Measurements from ENCODE around the gene DPH5.
"Not testable (repeated sequence)": the region's sequence is repeated elsewhere in the genome, so short reads cannot be mapped to it uniquely, and the experiment has no call there.

The DPH5 gene

DNA sequence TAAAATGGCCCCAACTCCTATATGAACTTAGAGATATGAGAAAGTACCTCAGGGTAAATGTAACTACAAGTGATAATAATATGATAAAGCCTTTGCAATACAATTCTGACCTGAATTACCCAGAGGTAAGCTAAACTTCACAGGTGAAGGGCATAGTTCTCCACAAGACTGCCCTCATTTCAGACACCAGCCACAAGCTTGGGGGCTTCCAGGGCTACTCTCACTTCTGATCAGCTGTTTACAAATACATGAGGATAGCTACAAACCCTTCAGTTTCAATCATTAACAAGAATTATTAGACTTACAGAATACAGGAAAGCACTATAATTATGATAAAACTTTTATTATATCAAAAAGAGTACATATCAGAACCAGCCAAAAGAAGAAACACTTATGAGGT lies 18.7 kb upstream of the DPH5 start:
- peaks cover 26% of the 10 kb centered on the region for H3K36me3 ChIP-seq (ENCODE audit: insufficient read depth, insufficient read length, low read length)
- no peak for TF ChIP-seq ZNF274 (IDR thresholded peaks at IDR 0.05; ENCODE audit: low read depth, low read length)
- no peak for TF ChIP-seq SUZ12 (IDR thresholded peaks at IDR 0.05; ENCODE audit: extremely low read depth, insufficient read depth, insufficient read length)

DNA sequence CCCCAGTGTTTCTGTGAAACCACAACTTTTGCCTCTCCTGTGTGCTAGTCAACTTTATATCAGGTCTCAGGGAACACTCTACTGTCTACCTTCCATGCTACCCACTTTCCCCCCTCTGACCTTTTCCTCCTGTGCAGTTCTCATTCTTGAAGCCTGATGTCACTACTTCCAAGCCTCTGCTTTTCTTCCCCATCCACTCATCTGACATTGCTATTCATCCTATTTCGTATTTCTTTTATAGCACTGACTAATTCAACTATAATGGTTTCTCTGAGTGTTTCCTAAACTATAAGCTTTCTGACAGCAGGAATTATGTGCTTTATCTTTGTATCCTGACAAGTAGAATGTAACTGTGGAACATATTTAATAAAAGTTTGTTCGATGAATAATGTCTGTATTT lies 18.2 kb upstream of the DPH5 start:
- no peak for TF ChIP-seq ZNF274 (IDR thresholded peaks at IDR 0.05; ENCODE audit: low read depth, low read length)
- no peak for DNase-seq (ENCODE audit: low read depth, low spot score)
- Histone ChIP-seq H3K4me3 (ENCODE audit: insufficient read length, low read depth) (no peak overlapping the region), H3K36me3 (ENCODE audit: insufficient read depth, insufficient read length, low read length) (peaks cover 28% of the 10 kb centered on the region), H3K27me3 (ENCODE audit: insufficient read depth, insufficient read length) (no peaks in the 10 kb centered on the region), H3K9ac (ENCODE audit: insufficient read length, low read depth) (no peak overlapping the region), H3K4me1 (ENCODE audit: insufficient read depth, insufficient read length) (no peaks in the 10 kb centered on the region), H3K9me3 (ENCODE audit: insufficient read depth, low read length) (peaks cover 31% of the 10 kb centered on the region)

More for the DNA sequence above, 18.7 kb upstream of the DPH5 start:
- no peaks in the 10 kb centered on the region for H3K27me3 ChIP-seq (ENCODE audit: insufficient read depth, insufficient read length)
- peaks cover 26% of the 10 kb centered on the region for H3K9me3 ChIP-seq (ENCODE audit: insufficient read depth, low read length)
- H3K9ac ChIP-seq (ENCODE audit: insufficient read length, low read depth): no peak overlapping the region
- H3K4me1 ChIP-seq (ENCODE audit: insufficient read depth, insufficient read length): no peaks in the 10 kb centered on the region
- no peak overlapping the region for H3K4me3 ChIP-seq (ENCODE audit: insufficient read length, low read depth)
- DNase-seq (ENCODE audit: low read depth, low spot score): no peak

DNA sequence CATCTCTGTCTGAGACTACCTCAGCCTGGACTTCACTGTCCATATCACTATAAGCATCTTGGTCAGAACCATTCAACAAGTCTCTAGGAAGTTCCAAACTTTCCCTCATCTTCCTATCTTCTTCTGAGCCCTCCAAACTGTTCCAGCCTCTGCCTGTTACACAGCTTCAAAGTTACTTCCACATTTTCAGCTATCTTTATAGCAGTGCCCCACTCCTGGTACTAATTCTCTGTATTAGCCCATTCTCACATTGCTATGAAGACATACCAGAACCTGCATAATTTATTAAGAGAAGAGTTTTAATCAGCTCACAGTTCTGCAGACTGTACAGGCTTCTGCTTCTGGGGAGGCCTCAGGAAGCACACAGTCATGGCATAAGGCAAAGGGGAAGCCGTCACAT lies 15.7 kb upstream of the DPH5 start:
- Histone ChIP-seq H3K27me3 (ENCODE audit: insufficient read depth, insufficient read length) (no peaks in the 10 kb centered on the region), H3K9ac (ENCODE audit: insufficient read length, low read depth) (no peak overlapping the region), H3K9me3 (ENCODE audit: insufficient read depth, low read length) (peaks cover 41% of the 10 kb centered on the region), H3K4me1 (ENCODE audit: insufficient read depth, insufficient read length) (no peaks in the 10 kb centered on the region), H3K4me3 (ENCODE audit: insufficient read length, low read depth) (no peak overlapping the region), H3K36me3 (ENCODE audit: insufficient read depth, insufficient read length, low read length) (peaks cover 42% of the 10 kb centered on the region)
- DNase-seq (ENCODE audit: low read depth, low spot score): no peak
- no peak for TF ChIP-seq SUZ12 (IDR thresholded peaks at IDR 0.05; ENCODE audit: extremely low read depth, insufficient read depth, insufficient read length)

DNA sequence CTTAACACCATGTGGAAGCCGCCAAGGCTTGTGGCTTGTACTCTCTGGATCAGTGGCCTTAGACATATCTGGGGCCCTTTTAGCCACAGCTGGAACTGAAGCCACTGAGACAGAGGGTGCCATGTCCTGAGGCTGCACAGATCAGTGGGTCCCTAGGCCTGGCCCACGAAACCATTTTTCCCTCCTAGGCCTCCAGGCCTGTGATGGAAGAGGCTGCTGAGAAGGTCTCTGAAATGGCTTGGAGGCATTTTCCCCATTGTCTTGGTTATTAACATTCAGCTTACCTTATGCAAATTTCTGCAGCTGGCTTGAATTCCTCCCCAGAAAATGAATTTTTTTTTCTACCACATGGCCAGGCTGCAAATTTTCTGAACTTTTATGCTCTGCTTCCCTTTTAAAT lies 15.1 kb upstream of the DPH5 start:
- Histone ChIP-seq H3K9me3 (ENCODE audit: insufficient read depth, low read length) (peaks cover 41% of the 10 kb centered on the region), H3K9ac (ENCODE audit: insufficient read length, low read depth) (no peak overlapping the region), H3K36me3 (ENCODE audit: insufficient read depth, insufficient read length, low read length) (peaks cover 42% of the 10 kb centered on the region)

DNA sequence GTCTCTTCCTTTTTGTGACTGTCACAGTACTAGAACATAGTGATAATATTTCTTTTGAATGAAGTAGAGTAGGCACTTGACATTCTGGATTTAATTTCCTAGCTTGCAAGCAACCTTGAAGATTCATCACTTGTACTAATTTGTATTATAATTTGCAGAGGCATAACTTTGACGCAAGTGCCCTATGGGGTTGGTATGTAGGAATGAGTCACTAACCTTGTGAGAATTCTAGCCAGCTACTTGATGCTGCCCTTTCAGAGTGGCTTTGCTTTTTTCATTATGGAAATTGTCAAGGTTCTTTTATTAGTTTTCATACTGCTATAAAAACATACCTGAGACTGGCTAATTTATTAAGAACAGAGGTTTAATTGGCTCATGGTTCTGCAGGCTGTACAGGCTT lies 13.7 kb upstream of the DPH5 start:
- Histone ChIP-seq H3K9me3 (ENCODE audit: insufficient read depth, low read length) (peaks cover 41% of the 10 kb centered on the region), H3K4me1 (ENCODE audit: insufficient read depth, insufficient read length) (no peaks in the 10 kb centered on the region), H3K4me3 (ENCODE audit: insufficient read length, low read depth) (no peak overlapping the region), H3K27me3 (ENCODE audit: insufficient read depth, insufficient read length) (no peaks in the 10 kb centered on the region), H3K36me3 (ENCODE audit: insufficient read depth, insufficient read length, low read length) (peaks cover 39% of the 10 kb centered on the region), H3K9ac (ENCODE audit: insufficient read length, low read depth) (no peak overlapping the region)
- DNase-seq (ENCODE audit: low read depth, low spot score): no peak
- TF ChIP-seq SUZ12 (IDR thresholded peaks at IDR 0.05; ENCODE audit: extremely low read depth, insufficient read depth, insufficient read length): no peak
- no peak for TF ChIP-seq YY1 (IDR thresholded peaks at IDR 0.05; ENCODE audit: insufficient read depth, insufficient read length)
- TF ChIP-seq ZNF274 (IDR thresholded peaks at IDR 0.05; ENCODE audit: low read depth, low read length): no peak

More for the DNA sequence above, 15.1 kb upstream of the DPH5 start:
- Histone ChIP-seq H3K4me3 (ENCODE audit: insufficient read length, low read depth) (no peak overlapping the region), H3K27me3 (ENCODE audit: insufficient read depth, insufficient read length) (no peaks in the 10 kb centered on the region), H3K4me1 (ENCODE audit: insufficient read depth, insufficient read length) (no peaks in the 10 kb centered on the region)
- TF ChIP-seq YY1 (IDR thresholded peaks at IDR 0.05; ENCODE audit: insufficient read depth, insufficient read length): no peak
- no peak for TF ChIP-seq SUZ12 (IDR thresholded peaks at IDR 0.05; ENCODE audit: extremely low read depth, insufficient read depth, insufficient read length)
- TF ChIP-seq ZNF274 (IDR thresholded peaks at IDR 0.05; ENCODE audit: low read depth, low read length): no peak
- DNase-seq (ENCODE audit: low read depth, low spot score): no peak

DNA sequence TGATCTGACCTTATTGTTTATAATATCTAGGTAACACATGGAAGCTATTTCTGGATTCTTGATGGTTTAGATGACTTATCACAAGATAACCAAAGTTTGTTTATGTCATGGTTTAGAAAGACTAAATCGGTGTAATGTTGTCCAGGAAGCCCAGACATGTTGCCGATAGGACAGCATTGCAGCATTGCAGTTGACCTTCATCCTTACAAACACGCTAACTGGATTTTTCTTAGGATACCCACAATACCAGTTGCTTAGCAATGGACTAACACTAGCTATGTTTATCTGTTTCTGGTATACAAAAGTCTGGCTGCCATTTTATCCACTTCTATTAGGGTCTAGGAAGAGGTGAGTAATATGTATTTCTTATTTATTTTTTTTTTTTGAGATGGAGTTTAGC lies 11.7 kb upstream of the DPH5 start:
- no peaks in the 10 kb centered on the region for H3K4me1 ChIP-seq (ENCODE audit: insufficient read depth, insufficient read length)
- H3K4me3 ChIP-seq (ENCODE audit: insufficient read length, low read depth): no peak overlapping the region
- H3K27me3 ChIP-seq (ENCODE audit: insufficient read depth, insufficient read length): no peaks in the 10 kb centered on the region
- DNase-seq (ENCODE audit: low read depth, low spot score): no peak
- TF ChIP-seq YY1 (IDR thresholded peaks at IDR 0.05; ENCODE audit: insufficient read depth, insufficient read length) (no peak), SUZ12 (IDR thresholded peaks at IDR 0.05; ENCODE audit: extremely low read depth, insufficient read depth, insufficient read length) (no peak), ZNF274 (IDR thresholded peaks at IDR 0.05; ENCODE audit: low read depth, low read length) (no peak)
- H3K9me3 ChIP-seq (ENCODE audit: insufficient read depth, low read length): peaks cover 41% of the 10 kb centered on the region
- H3K9ac ChIP-seq (ENCODE audit: insufficient read length, low read depth): no peak overlapping the region
- H3K36me3 ChIP-seq (ENCODE audit: insufficient read depth, insufficient read length, low read length): peaks cover 36% of the 10 kb centered on the region

DNA sequence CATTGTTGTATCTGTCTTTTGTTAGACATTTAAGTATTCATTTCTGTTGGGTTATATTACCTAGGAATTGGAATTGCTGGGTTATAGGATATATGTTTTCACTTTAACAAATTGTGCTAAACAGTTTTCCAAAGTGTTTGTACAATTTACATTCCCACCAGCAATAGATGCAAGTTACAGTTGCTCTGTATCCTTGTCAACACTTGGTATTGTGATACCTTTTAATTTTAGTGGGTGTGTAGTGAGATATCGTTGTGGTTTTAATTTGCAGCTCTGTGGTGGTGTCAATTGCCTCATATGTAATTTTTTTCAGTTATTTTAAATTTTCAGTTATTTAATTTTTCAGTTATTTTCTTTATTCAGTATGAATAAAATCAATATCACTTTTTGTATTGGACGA lies 7.4 kb upstream of the DPH5 start:
- Histone ChIP-seq H3K27me3 (ENCODE audit: insufficient read depth, insufficient read length) (no peaks in the 10 kb centered on the region), H3K36me3 (ENCODE audit: insufficient read depth, insufficient read length, low read length) (peaks cover 27% of the 10 kb centered on the region), H3K4me3 (ENCODE audit: insufficient read length, low read depth) (no peak overlapping the region), H3K4me1 (ENCODE audit: insufficient read depth, insufficient read length) (no peaks in the 10 kb centered on the region), H3K9me3 (ENCODE audit: insufficient read depth, low read length) (peaks cover 3% of the 10 kb centered on the region; the same call in 1 of the 2 replicates), H3K9ac (ENCODE audit: insufficient read length, low read depth) (no peak overlapping the region)
- TF ChIP-seq YY1 (IDR thresholded peaks at IDR 0.05; ENCODE audit: insufficient read depth, insufficient read length) (no peak), ZNF274 (IDR thresholded peaks at IDR 0.05; ENCODE audit: low read depth, low read length) (no peak), SUZ12 (IDR thresholded peaks at IDR 0.05; ENCODE audit: extremely low read depth, insufficient read depth, insufficient read length) (no peak)
- no peak for DNase-seq (ENCODE audit: low read depth, low spot score)

DNA sequence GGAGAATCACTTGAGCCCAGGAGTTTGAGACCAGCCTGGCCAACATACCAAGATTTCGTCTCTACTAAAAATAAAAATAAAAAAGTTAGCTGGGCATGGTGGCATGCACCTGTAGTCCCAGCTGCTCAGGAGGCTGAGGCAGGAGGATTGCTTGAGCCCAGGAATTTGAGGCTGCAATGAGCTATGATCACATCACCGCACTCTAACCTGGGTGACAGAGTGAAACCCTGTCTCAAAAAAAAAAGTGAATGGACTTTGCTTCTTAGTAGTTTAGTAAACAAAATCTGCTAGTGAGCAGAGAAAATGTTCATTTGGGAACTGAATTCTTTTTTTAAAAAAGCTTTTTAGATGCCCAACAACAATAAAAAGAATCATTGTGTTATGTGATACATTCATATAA lies 6.5 kb upstream of the DPH5 start:
- H3K9ac ChIP-seq (ENCODE audit: insufficient read length, low read depth); DNase-seq (ENCODE audit: low read depth, low spot score); H3K4me1 ChIP-seq (ENCODE audit: insufficient read depth, insufficient read length); H3K27me3 ChIP-seq (ENCODE audit: insufficient read depth, insufficient read length); H3K4me3 ChIP-seq (ENCODE audit: insufficient read length, low read depth); H3K9me3 ChIP-seq (ENCODE audit: insufficient read depth, low read length): not testable (repeated sequence)
- peaks cover 32% of the 10 kb centered on the region for H3K36me3 ChIP-seq (ENCODE audit: insufficient read depth, insufficient read length, low read length)

Measured in NT2/D1 (cell line).